Measurements from ENCODE around the gene OR10G7. TPM values are rescaled to one million over a fixed set of nuclear protein-coding genes. Genes with fewer than 3 reads are reported as not detected.

The OR10G7 gene
- total RNA-seq, 2 experiments from 2014 or later = not detected

DNA sequence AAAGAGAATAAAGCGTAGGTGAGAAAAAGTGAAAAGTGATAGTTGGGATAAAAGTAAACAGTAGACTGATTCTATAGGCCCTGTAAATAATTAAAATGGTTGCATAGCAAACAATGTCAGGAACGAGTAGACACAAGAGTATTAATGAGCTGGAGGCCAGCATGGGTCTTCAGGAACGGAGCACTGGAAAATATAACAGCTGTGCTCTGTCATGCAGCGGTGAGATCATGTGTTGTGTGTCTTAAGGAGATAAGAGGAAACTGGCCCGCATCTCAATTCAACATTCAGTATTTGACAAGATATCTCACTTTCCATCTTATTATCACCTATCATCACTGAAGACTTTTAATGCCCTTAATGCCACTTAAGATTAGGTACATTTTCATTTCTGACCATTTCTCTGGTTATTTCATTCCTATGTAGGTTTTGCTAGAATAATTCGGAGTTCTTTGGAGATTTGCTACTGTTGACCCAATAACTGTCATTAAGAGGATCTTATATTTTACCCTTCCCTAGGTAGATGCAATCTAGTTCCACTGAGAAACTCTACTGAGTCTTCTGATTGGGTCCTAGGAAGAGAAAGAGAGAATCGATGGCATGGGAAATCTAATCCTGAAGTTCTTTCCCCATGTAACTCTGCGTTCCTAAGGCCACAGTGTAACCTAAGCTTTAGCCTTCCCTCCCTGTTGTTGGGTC is 38.7 kb upstream of the OR10G7 start:
- DNase-seq (no peak), ATAC-seq (ENCODE audit: poor library complexity) (no peak)
- Histone ChIP-seq H3K4me1 (ENCODE audit: insufficient read depth, low read length) (peaks cover 8% of the 10 kb centered on the region), H3K9me3 (ENCODE audit: control insufficient read depth in 1 of 2, insufficient read depth in 1 of 2, low read length in 2 of 2) (no peaks in the 10 kb centered on the region), H3K27me3 (ENCODE audit: control insufficient read depth in 1 of 2, insufficient read depth in 2 of 2, low read length in 2 of 2) (peaks cover 17 to 19% of the 10 kb centered on the region in 2 experiments), H3K4me3 (ENCODE audit: low read length) (no peak overlapping the region), H3K36me3 (ENCODE audit: insufficient read depth, low read length) (no peaks in the 10 kb centered on the region), H3K27ac (ENCODE audit: low read depth in 1 of 2, low read length in 2 of 2) (no peak overlapping the region)
- peaks cover 9% of the 10 kb centered on the region for H3K4me1 Mint-ChIP-seq (ENCODE audit: low read depth)
- H3K4me3 Mint-ChIP-seq = no peak overlapping the region
- no peaks in the 10 kb centered on the region for H3K36me3 Mint-ChIP-seq (ENCODE audit: low read depth)
- H3K27me3 Mint-ChIP-seq = peaks cover 61% of the 10 kb centered on the region
- H3K27ac Mint-ChIP-seq = no peak overlapping the region
- intact Hi-C loops (cut with DNase I, micrococcal nuclease) = no loop called here
- ChIA-PET CTCF (no interaction called here), POLR2A (no interaction called here)
- TF ChIP-seq, protein P1, sequence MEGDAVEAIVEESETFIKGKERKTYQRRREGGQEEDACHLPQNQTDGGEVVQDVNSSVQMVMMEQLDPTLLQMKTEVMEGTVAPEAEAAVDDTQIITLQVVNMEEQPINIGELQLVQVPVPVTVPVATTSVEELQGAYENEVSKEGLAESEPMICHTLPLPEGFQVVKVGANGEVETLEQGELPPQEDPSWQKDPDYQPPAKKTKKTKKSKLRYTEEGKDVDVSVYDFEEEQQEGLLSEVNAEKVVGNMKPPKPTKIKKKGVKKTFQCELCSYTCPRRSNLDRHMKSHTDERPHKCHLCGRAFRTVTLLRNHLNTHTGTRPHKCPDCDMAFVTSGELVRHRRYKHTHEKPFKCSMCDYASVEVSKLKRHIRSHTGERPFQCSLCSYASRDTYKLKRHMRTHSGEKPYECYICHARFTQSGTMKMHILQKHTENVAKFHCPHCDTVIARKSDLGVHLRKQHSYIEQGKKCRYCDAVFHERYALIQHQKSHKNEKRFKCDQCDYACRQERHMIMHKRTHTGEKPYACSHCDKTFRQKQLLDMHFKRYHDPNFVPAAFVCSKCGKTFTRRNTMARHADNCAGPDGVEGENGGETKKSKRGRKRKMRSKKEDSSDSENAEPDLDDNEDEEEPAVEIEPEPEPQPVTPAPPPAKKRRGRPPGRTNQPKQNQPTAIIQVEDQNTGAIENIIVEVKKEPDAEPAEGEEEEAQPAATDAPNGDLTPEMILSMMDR (IDR thresholded peaks at IDR 0.05) = no peak
- no peaks in the 10 kb centered on the region for H3K9me3 Mint-ChIP-seq

DNA sequence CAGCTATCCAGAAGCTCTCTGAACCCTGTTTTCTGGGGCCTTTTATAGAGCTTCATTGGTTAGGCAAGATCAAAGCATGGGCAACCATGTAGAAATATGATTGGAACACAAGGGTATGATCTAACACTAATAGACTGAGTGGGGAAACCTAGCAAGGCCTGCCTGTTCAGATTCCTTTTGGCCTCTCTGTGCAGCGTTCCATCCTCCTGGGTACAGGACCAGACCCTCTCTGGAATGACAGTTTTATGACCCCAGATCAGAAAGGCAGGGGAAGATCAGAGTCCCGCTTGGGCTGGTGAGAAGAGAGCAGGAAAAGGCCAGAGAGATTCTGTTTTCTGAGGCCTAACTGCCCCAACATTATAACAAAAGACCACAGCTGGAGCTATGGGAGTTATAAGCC is 37.5 kb upstream of the OR10G7 start:
- intact Hi-C loops (cut with DNase I, micrococcal nuclease) = no loop called here
- Histone ChIP-seq H3K36me3 (ENCODE audit: insufficient read depth, low read length) (no peaks in the 10 kb centered on the region), H3K4me1 (ENCODE audit: insufficient read depth, low read length) (peaks cover 8% of the 10 kb centered on the region), H3K27ac (ENCODE audit: low read depth in 1 of 2, low read length in 2 of 2) (no peak overlapping the region), H3K9me3 (ENCODE audit: control insufficient read depth in 1 of 2, insufficient read depth in 1 of 2, low read length in 2 of 2) (no peaks in the 10 kb centered on the region), H3K27me3 (ENCODE audit: control insufficient read depth in 1 of 2, insufficient read depth in 2 of 2, low read length in 2 of 2) (peaks cover 17 to 20% of the 10 kb centered on the region in 2 experiments), H3K4me3 (ENCODE audit: low read length) (no peak overlapping the region)
- Mint-ChIP-seq H3K36me3 (ENCODE audit: low read depth) (no peaks in the 10 kb centered on the region), H3K27ac (no peak overlapping the region), H3K27me3 (peaks cover 54% of the 10 kb centered on the region), H3K9me3 (no peaks in the 10 kb centered on the region), H3K4me3 (no peak overlapping the region), H3K4me1 (ENCODE audit: low read depth) (peaks cover 9% of the 10 kb centered on the region)
- no peak for DNase-seq
- TF ChIP-seq, protein P1 (IDR thresholded peaks at IDR 0.05) = no peak
- ChIA-PET CTCF (no interaction called here), POLR2A (no interaction called here)
- no peak for ATAC-seq (ENCODE audit: poor library complexity)

DNA sequence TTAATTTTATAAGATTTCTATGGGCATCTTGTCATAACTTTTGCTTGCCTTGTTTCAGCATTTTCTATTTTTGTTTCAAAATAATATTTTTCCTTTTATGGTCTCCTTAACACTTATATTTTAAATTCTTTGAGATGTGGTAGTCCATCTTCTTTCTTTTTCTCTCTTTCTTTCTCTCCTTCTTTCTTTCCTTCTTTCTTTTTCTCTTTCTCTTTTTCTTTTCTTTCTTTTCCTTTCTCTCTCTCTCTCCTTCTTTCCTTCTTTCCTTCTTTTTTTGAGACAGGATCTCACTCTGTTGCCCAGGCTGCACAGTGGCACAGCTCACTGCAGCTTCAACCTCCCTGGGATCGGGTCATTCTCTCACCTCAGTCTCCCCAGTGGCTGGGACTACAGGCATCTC is 36.1 kb upstream of the OR10G7 start:
- Mint-ChIP-seq H3K36me3 (ENCODE audit: low read depth) (no peaks in the 10 kb centered on the region), H3K9me3 (no peaks in the 10 kb centered on the region), H3K4me1 (ENCODE audit: low read depth) (peaks cover 9% of the 10 kb centered on the region), H3K4me3 (no peak overlapping the region), H3K27me3 (peaks cover 52% of the 10 kb centered on the region), H3K27ac (no peak overlapping the region)
- H3K4me3 ChIP-seq (ENCODE audit: low read length) = no peak overlapping the region
- H3K9me3 ChIP-seq (ENCODE audit: control insufficient read depth in 1 of 2, insufficient read depth in 1 of 2, low read length in 2 of 2) = no peaks in the 10 kb centered on the region
- peaks cover 8% of the 10 kb centered on the region for H3K4me1 ChIP-seq (ENCODE audit: insufficient read depth, low read length)
- H3K27ac ChIP-seq (ENCODE audit: low read depth in 1 of 2, low read length in 2 of 2) = no peak overlapping the region
- ATAC-seq (ENCODE audit: poor library complexity) (no peak), DNase-seq (no peak)
- H3K36me3 ChIP-seq (ENCODE audit: insufficient read depth, low read length) = no peaks in the 10 kb centered on the region
- peaks cover 11 to 20% of the 10 kb centered on the region in 2 experiments for H3K27me3 ChIP-seq (ENCODE audit: control insufficient read depth in 1 of 2, insufficient read depth in 2 of 2, low read length in 2 of 2)
- TF ChIP-seq, protein P1 (IDR thresholded peaks at IDR 0.05) = no peak
- intact Hi-C loops (cut with DNase I, micrococcal nuclease) = no loop called here
- CTCF ChIA-PET = interaction anchor here (1.4 kb wide), 1 partner anchor 11 kb away, joined by 3 read pairs; no protein-coding TSS in a partner anchor
- POLR2A ChIA-PET = no interaction called here

Measured in CD4-positive, alpha-beta T cell (primary cell).